ENCODE data around the gene EHBP1. TPM values are rescaled to one million over a fixed set of nuclear protein-coding genes. Genes with fewer than 3 reads are reported as not detected.

The EHBP1 gene
- total RNA-seq, 2 donors from 2014 or later = 28.4 to 67.7 TPM

GRCh38 chr2:62698653-62699052 is 6.9 kb upstream of the EHBP1 start:
- ATAC-seq (ENCODE audit: insufficient number of reproducible peaks, low FRiP score, low read depth) = no peak
- H3K4me3 ChIP-seq = no peak overlapping the region
- H3K9me3 ChIP-seq = no peaks in the 10 kb centered on the region
- no peaks in the 10 kb centered on the region for H3K36me3 ChIP-seq
- no peaks in the 10 kb centered on the region for H3K27me3 ChIP-seq (replicated peaks; ENCODE audit: insufficient read depth)
- DNase-seq (ENCODE audit: low spot score) = no peak
- H3K27ac ChIP-seq = no peak overlapping the region
- TF ChIP-seq CTCF (IDR thresholded peaks at IDR 0.05) = no peak
- H3K4me1 ChIP-seq (ENCODE audit: control insufficient read depth in 1 of 2, low read depth in 2 of 2) = no peaks in the 10 kb centered on the region

GRCh38 chr2:62704654-62705006 is 883 bp upstream of the EHBP1 start:
- peak overlapping the region; percentile 88 for H3K4me3 ChIP-seq
- no peaks in the 10 kb centered on the region for H3K36me3 ChIP-seq
- H3K27ac ChIP-seq = peak overlapping the region; percentile 56 to 65
- ATAC-seq (ENCODE audit: insufficient number of reproducible peaks, low FRiP score, low read depth) (no peak), DNase-seq (ENCODE audit: low spot score) (no peak)
- no peaks in the 10 kb centered on the region for H3K27me3 ChIP-seq (replicated peaks; ENCODE audit: insufficient read depth)
- H3K4me1 ChIP-seq (ENCODE audit: control insufficient read depth in 1 of 2, low read depth in 2 of 2) = peaks cover 17 to 32% of the 10 kb centered on the region in 2 donors
- TF ChIP-seq CTCF (IDR thresholded peaks at IDR 0.05) = no peak
- no peaks in the 10 kb centered on the region for H3K9me3 ChIP-seq

- peak; percentile 42 for TF ChIP-seq CTCF (IDR thresholded peaks at IDR 0.05)
- Histone ChIP-seq H3K9me3 (no peaks in the 10 kb centered on the region), H3K27me3 (replicated peaks; ENCODE audit: insufficient read depth) (no peaks in the 10 kb centered on the region), H3K27ac (peak overlapping the region; percentile 56 to 81), H3K4me1 (ENCODE audit: control insufficient read depth in 1 of 2, low read depth in 2 of 2) (peaks cover 17 to 32% of the 10 kb centered on the region in 2 donors), H3K4me3 (peak overlapping the region; percentile 88), H3K36me3 (no peaks in the 10 kb centered on the region)
- peak; percentile 60 for ATAC-seq (ENCODE audit: insufficient number of reproducible peaks, low FRiP score, low read depth)
- DNase-seq (ENCODE audit: low spot score) = peak; percentile 27
Observed at GRCh38 chr2:62705859-62706720, 577 bp downstream of the EHBP1 start.

GRCh38 chr2:62706721-62707521 is 1.4 kb downstream of the EHBP1 start:
- peaks cover 17 to 32% of the 10 kb centered on the region in 2 donors for H3K4me1 ChIP-seq (ENCODE audit: control insufficient read depth in 1 of 2, low read depth in 2 of 2)
- ATAC-seq (ENCODE audit: insufficient number of reproducible peaks, low FRiP score, low read depth) = no peak
- TF ChIP-seq CTCF (IDR thresholded peaks at IDR 0.05) = no peak

GRCh38 chr2:62708751-62709150 is 3.2 kb downstream of the EHBP1 start:
- peaks cover 17 to 32% of the 10 kb centered on the region in 2 donors for H3K4me1 ChIP-seq (ENCODE audit: control insufficient read depth in 1 of 2, low read depth in 2 of 2)
- no peak overlapping the region for H3K27ac ChIP-seq
- DNase-seq (ENCODE audit: low spot score) = no peak
- no peak overlapping the region for H3K4me3 ChIP-seq
- H3K9me3 ChIP-seq = no peaks in the 10 kb centered on the region
- no peaks in the 10 kb centered on the region for H3K36me3 ChIP-seq
- TF ChIP-seq CTCF (IDR thresholded peaks at IDR 0.05) = no peak
- no peaks in the 10 kb centered on the region for H3K27me3 ChIP-seq (replicated peaks; ENCODE audit: insufficient read depth)
- no peak for ATAC-seq (ENCODE audit: insufficient number of reproducible peaks, low FRiP score, low read depth)

More at GRCh38 chr2:62706721-62707521, 1.4 kb downstream of the EHBP1 start:
- Histone ChIP-seq H3K27me3 (replicated peaks; ENCODE audit: insufficient read depth) (no peaks in the 10 kb centered on the region), H3K4me3 (peak overlapping the region; percentile 88), H3K36me3 (no peaks in the 10 kb centered on the region), H3K27ac (peak overlapping the region; percentile 56 to 81), H3K9me3 (no peaks in the 10 kb centered on the region)
- no peak for DNase-seq (ENCODE audit: low spot score)

Data from thoracic aorta (tissue), 2 donors.